Measurements from ENCODE around the gene TPCN2. TPM values are rescaled to one million over a fixed set of nuclear protein-coding genes. Genes with fewer than 3 reads are reported as not detected.

The TPCN2 gene
- total RNA-seq, 4 donors from 2014 or later: 18.7 to 34.5 (median 24.7) TPM

DNA sequence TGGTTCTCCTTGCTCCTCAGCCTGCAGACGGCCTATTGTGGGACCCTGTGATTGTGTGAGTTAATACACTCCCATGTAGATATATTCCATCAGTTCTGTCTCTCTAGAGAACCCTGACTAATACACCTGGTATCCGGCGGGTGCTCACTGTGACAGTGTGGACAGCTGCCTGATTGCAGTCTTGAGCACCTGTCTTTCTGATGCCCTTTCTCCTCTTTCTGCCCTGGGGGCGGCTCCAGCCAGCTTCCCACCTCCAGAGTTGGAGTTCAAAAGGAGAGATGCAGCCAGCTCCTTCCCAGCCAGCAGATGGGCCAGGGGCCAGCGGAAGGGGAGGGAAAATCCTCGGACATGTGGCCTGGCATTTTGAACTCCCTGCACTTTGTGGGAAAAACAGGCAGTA is 122.0 kb downstream of the TPCN2 start:
- TF ChIP-seq, protein P1, sequence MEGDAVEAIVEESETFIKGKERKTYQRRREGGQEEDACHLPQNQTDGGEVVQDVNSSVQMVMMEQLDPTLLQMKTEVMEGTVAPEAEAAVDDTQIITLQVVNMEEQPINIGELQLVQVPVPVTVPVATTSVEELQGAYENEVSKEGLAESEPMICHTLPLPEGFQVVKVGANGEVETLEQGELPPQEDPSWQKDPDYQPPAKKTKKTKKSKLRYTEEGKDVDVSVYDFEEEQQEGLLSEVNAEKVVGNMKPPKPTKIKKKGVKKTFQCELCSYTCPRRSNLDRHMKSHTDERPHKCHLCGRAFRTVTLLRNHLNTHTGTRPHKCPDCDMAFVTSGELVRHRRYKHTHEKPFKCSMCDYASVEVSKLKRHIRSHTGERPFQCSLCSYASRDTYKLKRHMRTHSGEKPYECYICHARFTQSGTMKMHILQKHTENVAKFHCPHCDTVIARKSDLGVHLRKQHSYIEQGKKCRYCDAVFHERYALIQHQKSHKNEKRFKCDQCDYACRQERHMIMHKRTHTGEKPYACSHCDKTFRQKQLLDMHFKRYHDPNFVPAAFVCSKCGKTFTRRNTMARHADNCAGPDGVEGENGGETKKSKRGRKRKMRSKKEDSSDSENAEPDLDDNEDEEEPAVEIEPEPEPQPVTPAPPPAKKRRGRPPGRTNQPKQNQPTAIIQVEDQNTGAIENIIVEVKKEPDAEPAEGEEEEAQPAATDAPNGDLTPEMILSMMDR (IDR thresholded peaks at IDR 0.05): no peak
- TF ChIP-seq EP300 (IDR thresholded peaks at IDR 0.05) (no peak), POLR2AphosphoS5 (IDR thresholded peaks at IDR 0.05) (no peak), POLR2A (IDR thresholded peaks at IDR 0.05; ENCODE audit: low read depth) (no peak)
- DNase-seq (ENCODE audit: extremely low spot score): no peak
- Histone ChIP-seq H3K9me3 (peaks cover 0 to 9% (median 1%) of the 10 kb centered on the region in 4 donors), H3K36me3 (no peaks in the 10 kb centered on the region), H3K4me1 (peaks cover 10 to 28% (median 22%) of the 10 kb centered on the region in 4 donors), H3K27me3 (no peaks in the 10 kb centered on the region), H3K27ac (replicated peaks in 1 of 4) (no peak overlapping the region), H3K4me3 (no peak overlapping the region)
- 87% methylated on average over 6 of the region's 6 CpGs for WGBS
- intact Hi-C loops (cut with DNase I): no loop called here

DNA sequence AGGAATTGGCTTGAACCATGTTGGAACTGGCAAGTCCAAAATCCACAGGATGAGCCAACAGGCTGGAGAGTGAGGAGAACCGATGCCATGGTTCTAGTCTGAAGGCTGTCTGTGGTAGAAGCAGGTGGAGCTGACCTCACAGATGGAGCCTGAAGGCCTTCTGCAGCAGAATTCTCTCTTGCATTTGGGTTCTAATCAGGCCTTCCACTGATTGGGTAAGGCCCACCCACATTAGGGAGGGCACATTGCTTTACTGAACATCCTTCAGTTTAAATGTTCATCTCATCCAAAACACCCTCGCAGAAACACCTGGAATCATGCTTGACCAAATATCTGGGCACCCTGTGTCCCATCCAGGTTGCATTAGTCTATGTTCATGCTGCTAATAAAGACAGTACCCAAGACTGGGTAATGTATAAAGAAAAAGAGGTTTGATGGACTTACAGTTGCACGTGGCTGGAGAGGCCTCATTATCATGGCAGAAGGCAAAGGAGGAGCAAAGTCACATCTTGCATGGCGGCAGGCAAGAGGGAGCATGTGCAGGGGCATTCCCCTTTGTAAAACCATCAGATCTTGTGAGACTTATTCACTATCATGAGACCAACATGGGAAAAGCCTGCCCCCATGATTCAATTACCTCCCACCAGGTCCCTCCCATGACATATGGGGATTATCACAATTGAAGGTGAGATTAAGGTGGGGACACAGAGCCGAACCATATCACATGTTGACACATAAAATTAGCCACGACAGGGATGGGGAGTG is 122.9 kb downstream of the TPCN2 start:
- no peak for DNase-seq (ENCODE audit: extremely low spot score)

DNA sequence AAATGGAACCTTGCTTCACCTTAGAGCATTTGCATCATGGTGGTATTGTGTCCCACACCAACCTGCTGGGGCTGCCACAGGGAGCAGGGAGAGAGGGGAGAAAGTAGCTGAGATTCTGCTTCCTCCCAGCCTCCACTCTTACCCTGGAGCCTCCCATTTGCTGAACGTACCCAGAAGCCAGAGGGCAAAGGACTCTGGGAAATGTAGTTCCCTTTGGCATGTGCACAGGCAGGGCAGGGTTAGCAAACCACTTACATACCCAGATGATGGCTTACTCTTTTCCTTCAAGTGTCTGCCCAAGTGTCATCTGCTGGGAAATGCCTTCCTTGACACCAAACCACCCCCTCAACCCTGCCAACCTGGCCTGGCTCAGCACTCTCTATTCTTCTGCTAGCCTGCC is 123.9 kb downstream of the TPCN2 start:
- H3K27me3 ChIP-seq: no peaks in the 10 kb centered on the region
- H3K36me3 ChIP-seq: no peaks in the 10 kb centered on the region
- H3K27ac ChIP-seq (replicated peaks in 1 of 4): no peak overlapping the region
- 22% methylated on average over 1 of the region's 1 CpG for WGBS
- intact Hi-C loops (cut with DNase I): no loop called here
- H3K4me3 ChIP-seq: no peak overlapping the region
- H3K4me1 ChIP-seq: peaks cover 0 to 9% (median 5%) of the 10 kb centered on the region in 4 donors
- DNase-seq (ENCODE audit: extremely low spot score): no peak
- peaks cover 0 to 9% (median 2%) of the 10 kb centered on the region in 4 donors for H3K9me3 ChIP-seq
- TF ChIP-seq POLR2A (IDR thresholded peaks at IDR 0.05; ENCODE audit: low read depth) (no peak), POLR2AphosphoS5 (IDR thresholded peaks at IDR 0.05) (no peak), EP300 (IDR thresholded peaks at IDR 0.05) (no peak)
- TF ChIP-seq, protein P1 (IDR thresholded peaks at IDR 0.05): no peak

More for the DNA sequence above, 122.9 kb downstream of the TPCN2 start:
- H3K4me1 ChIP-seq: peaks cover 2 to 19% (median 14%) of the 10 kb centered on the region in 4 donors
- no peak overlapping the region for H3K27ac ChIP-seq (replicated peaks in 1 of 4)
- no peak overlapping the region for H3K4me3 ChIP-seq
- WGBS: 86% methylated on average over 6 of the region's 6 CpGs
- no peaks in the 10 kb centered on the region for H3K36me3 ChIP-seq
- peaks cover 0 to 9% (median 2%) of the 10 kb centered on the region in 4 donors for H3K9me3 ChIP-seq
- intact Hi-C loops (cut with DNase I): no loop called here
- H3K27me3 ChIP-seq: no peaks in the 10 kb centered on the region
- TF ChIP-seq, protein P1 (IDR thresholded peaks at IDR 0.05): no peak
- TF ChIP-seq POLR2A (IDR thresholded peaks at IDR 0.05; ENCODE audit: low read depth) (no peak), POLR2AphosphoS5 (IDR thresholded peaks at IDR 0.05) (no peak), EP300 (IDR thresholded peaks at IDR 0.05) (no peak)

DNA sequence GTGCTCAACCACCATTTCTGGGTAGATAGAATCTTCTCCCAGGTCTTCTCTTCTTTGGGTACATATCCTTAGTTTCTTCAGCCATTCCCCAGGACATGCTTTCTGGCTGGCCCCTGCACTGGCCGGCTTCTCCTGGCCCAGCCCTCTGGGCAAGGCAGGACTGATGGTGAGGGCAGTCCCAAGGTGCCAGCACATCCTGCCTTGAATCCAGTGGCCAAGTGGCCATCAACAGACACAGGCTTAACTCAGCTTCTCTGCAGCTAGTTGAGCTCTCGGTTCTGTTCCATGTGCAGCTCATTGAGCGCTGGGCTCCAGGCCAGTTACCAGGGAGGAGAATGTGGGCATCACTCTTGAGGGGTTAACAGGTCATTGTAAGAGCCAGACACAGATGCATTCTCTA is 124.6 kb downstream of the TPCN2 start:
- H3K4me1 ChIP-seq: peaks cover 0 to 2% (median 0%) of the 10 kb centered on the region in 4 donors
- no peak overlapping the region for H3K4me3 ChIP-seq
- H3K9me3 ChIP-seq: peaks cover 0 to 9% (median 2%) of the 10 kb centered on the region in 4 donors
- no peaks in the 10 kb centered on the region for H3K36me3 ChIP-seq
- H3K27ac ChIP-seq (replicated peaks in 1 of 4): no peak overlapping the region
- intact Hi-C loops (cut with DNase I): no loop called here
- DNase-seq (ENCODE audit: extremely low spot score): no peak
- TF ChIP-seq EP300 (IDR thresholded peaks at IDR 0.05): no peak
- TF ChIP-seq POLR2AphosphoS5 (IDR thresholded peaks at IDR 0.05): no peak
- no peak for TF ChIP-seq POLR2A (IDR thresholded peaks at IDR 0.05; ENCODE audit: low read depth)
- TF ChIP-seq, protein P1 (IDR thresholded peaks at IDR 0.05): no peak
- WGBS: 100% methylated on average over 1 of the region's 3 CpGs
- H3K27me3 ChIP-seq: no peaks in the 10 kb centered on the region

Data from esophagus muscularis mucosa (tissue), 4 donors.